K562 (cell line): ENCODE data around the gene ADD2. TPM values are rescaled to one million over a fixed set of nuclear protein-coding genes. Genes with fewer than 3 reads are reported as not detected.

Experiments
- ATAC-seq: fragments of 200-7000 bp; cut with Tn5 transposase; 3 replicates; pipeline ENCODE4 v1.9.1; 2020; ENCODE audit warnings: moderate library complexity
- BruUV-seq: library from RNA; stranded (reverse); fragments of 400-500 nt; replicated peaks from 2 replicates; lab custom pipeline; 2021; lab: Mats Ljungman, UMichigan
- CTCF ChIA-PET: fragments of 300-600 bp; formaldehyde crosslinking; extraction: SDS; loops from one replicate; lab custom pipeline; 2021; ENCODE audit warnings: low intra/inter-chr PET ratio; lab: Yijun Ruan, JAX
- POLR2A ChIA-PET: fragments of 300-600, 350-650 bp; sonication (Branson Sonifier 250); formaldehyde crosslinking; extraction: SDS; loops from one replicate; lab custom pipeline; 2021; ENCODE audit warnings: antibody characterized with exemption, inconsistent platforms; lab: Yijun Ruan, JAX
- DNase-seq, 4 experiments: peaks; one replicate each; pipeline versions ENCODE4 v3.0.0 to v3.0.0-alpha.2; 2011 to 2018; ENCODE audit warnings: low spot score in 3 of 4, mixed read lengths in 3 of 4; ENCODE audit errors: extremely low read depth in 1 of 4
- FAIRE-seq: peaks from 2 replicates; lab custom pipeline; 2011; peaks lifted over from hg19 to GRCh38; lab: Jason Lieb, UNC
- H2AFZ ChIP-seq: 2 replicates; pipeline ENCODE4 v1.6.0; 2011; ENCODE audit warnings: low read depth, low read length, control low read depth, inconsistent platforms
- H3K27ac ChIP-seq: fragments of 200-600 bp; 3 replicates; pipeline ENCODE4 v1.8.0; 2011; ENCODE audit warnings: low read depth, mild to moderate bottlenecking, control low read depth, inconsistent platforms, low read length, moderate library complexity, mixed read lengths; ENCODE audit errors: extremely low read depth
- H3K27me3 ChIP-seq, 2 experiments: fragments of 300-600 bp in 1 of 2; 2 replicates in 1 of 2; 3 replicates in 1 of 2; pipeline versions ENCODE4 v1.6.0 to v1.8.0; 2011; ENCODE audit warnings: inconsistent platforms in 2 of 2, low read length in 2 of 2, mild to moderate bottlenecking in 1 of 2, mixed read lengths in 1 of 2, moderate library complexity in 1 of 2; ENCODE audit not compliant: control insufficient read depth in 2 of 2, insufficient read depth in 2 of 2
- H3K36me3 ChIP-seq: fragments of 300-600 bp; 3 replicates; pipeline ENCODE4 v1.8.0; 2011; ENCODE audit warnings: mild to moderate bottlenecking, low read length, inconsistent platforms; ENCODE audit not compliant: control insufficient read depth, insufficient read depth
- H3K4me1 ChIP-seq, 2 experiments: fragments of 200-600 bp in 1 of 2; replicated peaks in 1 of 2; 2 replicates in 1 of 2; 3 replicates in 1 of 2; pipeline versions ENCODE4 v1.5.1 to v1.8.0; 2011; ENCODE audit warnings: inconsistent platforms in 2 of 2, low read length in 2 of 2, mild to moderate bottlenecking in 1 of 2, mixed read lengths in 1 of 2, moderate library complexity in 1 of 2; ENCODE audit not compliant: control insufficient read depth in 2 of 2, insufficient read depth in 2 of 2
- H3K4me2 ChIP-seq: 2 replicates; pipeline ENCODE4 v1.6.1; 2011; ENCODE audit warnings: low read length, control low read depth, inconsistent platforms, mixed read lengths; ENCODE audit not compliant: insufficient read depth
- H3K4me3 ChIP-seq: fragments of 200-600 bp; sonication (generic), shearing (Covaris generic); 2 replicates; pipeline ENCODE4 v1.5.1; 2016; ENCODE audit warnings: control low read depth, inconsistent platforms
- H3K79me2 ChIP-seq: fragments of 200-600 bp; 3 replicates; pipeline ENCODE4 v1.8.0; 2011; ENCODE audit warnings: low read length, inconsistent platforms; ENCODE audit not compliant: control insufficient read depth, insufficient read depth
- H3K9ac ChIP-seq, 2 experiments: 2 replicates each; pipeline versions ENCODE4 v1.6.0 to v1.6.1; 2011; ENCODE audit warnings: low read depth in 2 of 2, low read length in 2 of 2, control low read depth in 1 of 2, inconsistent platforms in 1 of 2, mild to moderate bottlenecking in 1 of 2, mixed read lengths in 1 of 2; ENCODE audit not compliant: insufficient read depth in 1 of 2
- H3K9me1 ChIP-seq: one replicate; pipeline ENCODE4 v1.6.0; 2011; ENCODE audit warnings: inconsistent platforms, mild to moderate bottlenecking, low read length, moderate library complexity; ENCODE audit not compliant: control insufficient read depth, insufficient read depth
- H3K9me3 ChIP-seq: replicated peaks from 2 replicates; pipeline ENCODE4 v1.5.1; 2011; ENCODE audit warnings: low read depth, low read length, inconsistent platforms; ENCODE audit not compliant: control insufficient read depth, insufficient read depth
- H4K20me1 ChIP-seq: replicated peaks from 2 replicates; pipeline ENCODE4 v1.6.1; 2011; ENCODE audit warnings: low read length, inconsistent platforms, mixed read lengths; ENCODE audit not compliant: control insufficient read depth, insufficient read depth
- ATF3 ChIP-seq, 2 experiments: fragments of 450-650 bp in 1 of 2; sonication (generic) in 1 of 2; formaldehyde crosslinking in 1 of 2; IDR thresholded peaks in 1 of 2; conservative IDR thresholded peaks in 1 of 2; 2 replicates each; pipeline versions ENCODE4 v1.6.1 to v1.8.1; 2016 to 2023; ENCODE audit warnings: mild to moderate bottlenecking in 2 of 2, moderate library complexity in 2 of 2, inconsistent platforms in 1 of 2, missing genetic modification reagents in 1 of 2
- CEBPG ChIP-seq, 3 experiments: fragments of 200-800 bp in 1 of 3; sonication (Bioruptor generic) in 1 of 3; sonication (generic) in 1 of 3; formaldehyde crosslinking in 1 of 3; IDR thresholded peaks in 2 of 3; conservative IDR thresholded peaks in 1 of 3; 2 replicates each; pipeline versions ENCODE4 v1.6.1 to v1.8.0; 2016 to 2022; ENCODE audit warnings: missing compliant biosample characterization in 2 of 3, missing genetic modification characterization in 2 of 3, mild to moderate bottlenecking in 1 of 3, missing genetic modification reagents in 1 of 3
- NR0B1 ChIP-seq: fragments of 450-650 bp; IDR thresholded peaks from one replicate; pipeline ENCODE4 v1.6.1; 2018; ENCODE audit warnings: mild to moderate bottlenecking, moderate library complexity; ENCODE audit not compliant: partially characterized antibody
- SMARCA5 ChIP-seq: fragments of 450-650 bp; IDR thresholded peaks from 2 replicates; pipeline ENCODE4 v1.6.1; 2016
- SNRNP70 ChIP-seq: fragments of 200-400 bp; formaldehyde crosslinking; optimal IDR thresholded peaks from 2 replicates; pipeline ENCODE3; 2017; ENCODE audit warnings: low read depth, low read length
- SP2 ChIP-seq: IDR thresholded peaks from 2 replicates; pipeline ENCODE4 v1.6.1; 2011; ENCODE audit warnings: mild to moderate bottlenecking, low read depth, low read length, moderate library complexity; ENCODE audit not compliant: poor library complexity, severe bottlenecking; ENCODE audit errors: extremely low read depth
- ZBTB49 ChIP-seq: sonication (generic); formaldehyde crosslinking; IDR thresholded peaks from 2 replicates; pipeline ENCODE4 v1.8.0; 2022; ENCODE audit warnings: missing genetic modification reagents, mild to moderate bottlenecking, borderline replicate concordance
- ZNF140 ChIP-seq: fragments of 250-450 bp; sonication (Bioruptor Pico); IDR thresholded peaks from 2 replicates; pipeline ENCODE4 v1.8.0; 2021; ENCODE audit warnings: moderate library complexity, mild to moderate bottlenecking, inconsistent platforms
- ZZZ3 ChIP-seq: fragments of 450-650 bp; IDR thresholded peaks from 2 replicates; pipeline ENCODE4 v1.6.1; 2016; ENCODE audit warnings: antibody characterized with exemption, mild to moderate bottlenecking, moderate library complexity
- WGBS: fragments of 100-300 bp; shearing (Covaris generic); methylation state at CpG from one replicate; pipeline ENCODE4 v1.1.6; 2016; ENCODE audit warnings: low coverage, mixed read lengths; ENCODE audit not compliant: insufficient coverage; ENCODE audit errors: missing lambda C conversion rate; 5-methylcytosine and 5-hydroxymethylcytosine counted together
- in situ Hi-C: fragments of 300-500 bp; cut with MboI; formaldehyde crosslinking; loops from 4 replicates; pipeline ENCODE4 v1.15.0; 2018; ENCODE audit warnings: inconsistent platforms, mixed read lengths
- intact Hi-C: fragments of 100-400 bp; cut with micrococcal nuclease; formaldehyde crosslinking; loops from 2 replicates; pipeline ENCODE4 v1.14.2; 2022
- polyA plus RNA-seq, 8 experiments: library from polyadenylated mRNA; depleted of rRNA in 4 of 8; stranded (reverse) in 5 of 8; unstranded in 3 of 8; fragments of >200 nt; fragmentation: Nextera tagmentation in 2 of 8; fragmentation: Illumina TruSeq in 1 of 8; extraction: Ambion mirVana in 2 of 8; extraction: Trizol in 1 of 8; gene quantifications; 2 replicates each; pipeline versions ENCODE4 v1.2.1 to v1.2.3, GENCODE V29; 2011 to 2014; ENCODE audit warnings: inconsistent platforms in 1 of 8, missing spikeins in 1 of 8
- total RNA-seq, 7 experiments: library from RNA; depleted of rRNA in 6 of 7; stranded (reverse); fragments of >200 nt in 6 of 7; fragmentation: Illumina TruSeq in 2 of 7; extraction: Trizol in 2 of 7; gene quantifications; 2 replicates each; pipeline versions ENCODE4 v1.2.1 to v1.2.3, GENCODE V29; 2011 to 2021; ENCODE audit warnings: low replicate concordance in 1 of 7

ADD2 gene
- total and polyA plus RNA-seq, 9 of the 15 experiments (the other 6 are each of a cell fraction or from before 2014, with no cell fraction given): 3.5 to 63.0 (median 36.2) TPM

- TF ChIP-seq SP2: no peak
- TF ChIP-seq SNRNP70: no peak
- TF ChIP-seq ZNF140 (CRISPR knock-in tag): no peak
- no peak for TF ChIP-seq SMARCA5
Measured at GRCh38 chr2:70676301-70677035, 91.5 kb downstream of the ADD2 start (continued).

GRCh38 chr2:70675862-70676261 lies 92.1 kb downstream of the ADD2 start:
- in situ Hi-C loops: no loop called here
- POLR2A ChIA-PET: no interaction called here

More at GRCh38 chr2:70675862-70676261, 92.1 kb downstream of the ADD2 start:
- H3K9me1 ChIP-seq: no peaks in the 10 kb centered on the region
- H3K79me2 ChIP-seq: no peaks in the 10 kb centered on the region
- H3K9me3 ChIP-seq: no peaks in the 10 kb centered on the region
- peaks cover 0 to 3% of the 10 kb centered on the region in 2 experiments; a peak in 2 of 5 replicates for H3K4me1 ChIP-seq
- H3K4me2 ChIP-seq: no peak overlapping the region
- CTCF ChIA-PET: no interaction called here
- no peak overlapping the region for H3K9ac ChIP-seq
- no peak for ATAC-seq
- intact Hi-C loops: no loop called here
- WGBS: 86% methylated on average over 2 of the region's 2 CpGs
- H2AFZ ChIP-seq: no peak overlapping the region
- H3K4me3 ChIP-seq: no peak overlapping the region
- BruUV-seq: no TSS peak
- H3K27ac ChIP-seq: no peak overlapping the region
- H4K20me1 ChIP-seq: no peaks in the 10 kb centered on the region; the same call in 1 of the 2 replicates
- no peaks in the 10 kb centered on the region for H3K27me3 ChIP-seq
- FAIRE-seq: no peak
- TF ChIP-seq NR0B1 (no peak), ZZZ3 (no peak), CEBPG (CRISPR knock-in tag; IDR thresholded peaks at IDR 0.05) (no peak), CEBPG (tag; conservative IDR thresholded peaks at IDR 0.05 in 1 of 2, IDR thresholded peaks at IDR 0.05 in 1 of 2) (peak in 1 of 2 experiments; percentile 46; a peak in 2 of 4 replicates), ATF3 (IDR thresholded peaks at IDR 0.05) (peak; percentile 66), ATF3 (CRISPR knock-in tag; conservative IDR thresholded peaks at IDR 0.05) (no peak), ZBTB49 (CRISPR knock-in tag) (no peak)
- H3K36me3 ChIP-seq: peaks cover 61% of the 10 kb centered on the region
- no peak for DNase-seq
